Cardiac muscle cell (in vitro differentiated cells and primary cell): Measurements from ENCODE around the gene SMC6. TPM values are rescaled to one million over a fixed set of nuclear protein-coding genes. Genes with fewer than 3 reads are reported as not detected.

Source experiments
- DNase-seq, 2 donors: peaks; one replicate each; pipeline versions ENCODE4 v3.0.0 to v3.0.0-alpha.2; 2010 to 2017; ENCODE audit warnings: low read depth in 1 of 2, low spot score in 1 of 2
- H3K27ac ChIP-seq: fragments of 200-600 bp; sonication (generic); 2 replicates; pipeline ENCODE4 v1.5.1; 2016
- H3K27me3 ChIP-seq: fragments of 200-600 bp; sonication (generic); 2 replicates; pipeline ENCODE4 v1.6.0; 2016; ENCODE audit warnings: control low read depth
- H3K36me3 ChIP-seq: fragments of 200-600 bp; sonication (generic); 2 replicates; pipeline ENCODE4 v1.5.1; 2016; ENCODE audit warnings: control low read depth
- H3K4me1 ChIP-seq: fragments of 200-600 bp; sonication (generic); 2 replicates; pipeline ENCODE4 v1.8.1; 2017; ENCODE audit warnings: low read depth, mild to moderate bottlenecking, mixed run types
- H3K4me3 ChIP-seq: fragments of 200-600 bp; sonication (generic); 2 replicates; pipeline ENCODE4 v1.5.1; 2016; ENCODE audit warnings: mild to moderate bottlenecking
- H3K9me3 ChIP-seq: fragments of 200-600 bp; sonication (generic); 2 replicates; pipeline ENCODE4 v1.5.1; 2017; ENCODE audit warnings: low read depth, mild to moderate bottlenecking, control low read depth
- polyA plus RNA-seq: library from polyadenylated mRNA; unstranded; fragments of >200 nt; fragmentation: Nextera tagmentation; extraction: Ambion mirVana; gene quantifications from 2 replicates; pipeline ENCODE4 v1.2.1, GENCODE V29; 2016
- total RNA-seq: library from RNA; depleted of rRNA; stranded (reverse); fragments of >200 nt; gene quantifications from 2 replicates; pipeline ENCODE4 v1.2.3, GENCODE V29; 2016
- TF ChIP-seq, protein P1 (sequence below): IDR thresholded peaks from 2 replicates; pipeline ENCODE4 v1.5.1; 2012; ENCODE audit warnings: low read depth, mild to moderate bottlenecking, low read length

The SMC6 gene
- total and polyA plus RNA-seq, 2 experiments from 2014 or later, result 13.1 to 19.2 TPM

DNA sequence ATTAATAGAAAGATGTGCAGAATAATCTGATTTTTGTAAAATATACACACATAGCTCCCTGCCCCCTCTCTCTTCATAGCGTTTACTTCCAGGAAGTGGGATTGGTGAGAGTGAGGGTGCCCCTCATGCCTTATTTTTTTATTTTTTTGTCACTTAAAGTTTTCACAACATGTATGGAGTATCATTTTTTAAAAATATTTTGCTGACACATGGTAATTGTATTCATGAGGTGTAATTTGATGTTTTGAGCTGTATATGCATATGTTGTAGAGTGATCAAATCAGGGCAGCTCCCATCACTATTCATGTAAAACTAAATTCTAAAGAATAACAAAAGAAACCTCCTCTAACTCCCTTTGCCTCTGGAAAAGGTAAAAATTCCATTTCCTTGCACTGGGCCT lies 138.5 kb downstream of the SMC6 start:
- no peaks in the 10 kb centered on the region for H3K27me3 ChIP-seq
- TF ChIP-seq, protein P1, sequence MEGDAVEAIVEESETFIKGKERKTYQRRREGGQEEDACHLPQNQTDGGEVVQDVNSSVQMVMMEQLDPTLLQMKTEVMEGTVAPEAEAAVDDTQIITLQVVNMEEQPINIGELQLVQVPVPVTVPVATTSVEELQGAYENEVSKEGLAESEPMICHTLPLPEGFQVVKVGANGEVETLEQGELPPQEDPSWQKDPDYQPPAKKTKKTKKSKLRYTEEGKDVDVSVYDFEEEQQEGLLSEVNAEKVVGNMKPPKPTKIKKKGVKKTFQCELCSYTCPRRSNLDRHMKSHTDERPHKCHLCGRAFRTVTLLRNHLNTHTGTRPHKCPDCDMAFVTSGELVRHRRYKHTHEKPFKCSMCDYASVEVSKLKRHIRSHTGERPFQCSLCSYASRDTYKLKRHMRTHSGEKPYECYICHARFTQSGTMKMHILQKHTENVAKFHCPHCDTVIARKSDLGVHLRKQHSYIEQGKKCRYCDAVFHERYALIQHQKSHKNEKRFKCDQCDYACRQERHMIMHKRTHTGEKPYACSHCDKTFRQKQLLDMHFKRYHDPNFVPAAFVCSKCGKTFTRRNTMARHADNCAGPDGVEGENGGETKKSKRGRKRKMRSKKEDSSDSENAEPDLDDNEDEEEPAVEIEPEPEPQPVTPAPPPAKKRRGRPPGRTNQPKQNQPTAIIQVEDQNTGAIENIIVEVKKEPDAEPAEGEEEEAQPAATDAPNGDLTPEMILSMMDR, result no peak
- no peaks in the 10 kb centered on the region for H3K9me3 ChIP-seq
- H3K4me3 ChIP-seq, result no peak overlapping the region
- no peak overlapping the region for H3K27ac ChIP-seq
- peaks cover 8% of the 10 kb centered on the region for H3K4me1 ChIP-seq
- no peak for DNase-seq
- no peaks in the 10 kb centered on the region for H3K36me3 ChIP-seq

- Histone ChIP-seq H3K4me3 (no peak overlapping the region), H3K9me3 (no peaks in the 10 kb centered on the region), H3K27me3 (no peaks in the 10 kb centered on the region), H3K4me1 (peaks cover 15% of the 10 kb centered on the region), H3K36me3 (no peaks in the 10 kb centered on the region), H3K27ac (no peak overlapping the region)
- no peak for DNase-seq
- TF ChIP-seq, protein P1, result no peak
Measured at GRCh38 chr2:17614174-17614930, 139.3 kb downstream of the SMC6 start.

Other genes with a start within 250 kb of the SMC6 start
- gene RAD51AP2, start 235.4 kb downstream of the SMC6 start, total RNA-seq, result 0.04 and 0.12 TPM in 2 replicates
- gene RAD51AP2, start 235.4 kb downstream of the SMC6 start, polyA plus RNA-seq, result 0.10 TPM in 1 of 2 replicates, not detected in the other
- gene VSNL1, start 213.1 kb downstream of the SMC6 start, total RNA-seq, result 3.9 and 4.1 TPM in 2 replicates
- 1.3 and 3.9 TPM in 2 replicates for gene VSNL1, start 213.1 kb downstream of the SMC6 start, polyA plus RNA-seq
- 5.6 and 8.8 TPM in 2 replicates for gene GEN1, start 328 bp upstream of the SMC6 start, total RNA-seq
- 4.3 and 7.2 TPM in 2 replicates for gene GEN1, start 328 bp upstream of the SMC6 start, polyA plus RNA-seq
- not detected in 2 replicates for gene MSGN1, start 62.6 kb upstream of the SMC6 start, total RNA-seq
- not detected in 2 replicates for gene MSGN1, start 62.6 kb upstream of the SMC6 start, polyA plus RNA-seq
- 10.5 and 13.1 TPM in 2 replicates for gene KCNS3, start 124.9 kb upstream of the SMC6 start, total RNA-seq
- 3.7 and 9.0 TPM in 2 replicates for gene KCNS3, start 124.9 kb upstream of the SMC6 start, polyA plus RNA-seq